Measurements from ENCODE around the gene ALLC.

ALLC gene

GRCh38 chr2:3639015-3639630 is 18.9 kb upstream of the ALLC start:
- FAIRE-seq (no peak), DNase-seq (ENCODE audit: low spot score) (no peak)

GRCh38 chr2:3639653-3640052 is 18.3 kb upstream of the ALLC start:
- FAIRE-seq, result no peak
- DNase-seq (ENCODE audit: low spot score), result no peak

- FAIRE-seq (no peak), DNase-seq (ENCODE audit: low spot score) (no peak)
Observed at GRCh38 chr2:3641181-3641580, 16.8 kb upstream of the ALLC start.

- DNase-seq (ENCODE audit: low spot score) (no peak), FAIRE-seq (no peak)
Observed at GRCh38 chr2:3641841-3642421, 16.1 kb upstream of the ALLC start.

GRCh38 chr2:3642521-3643215 is 15.3 kb upstream of the ALLC start:
- FAIRE-seq (no peak), DNase-seq (ENCODE audit: low spot score) (no peak)

GRCh38 chr2:3643371-3644245 is 14.4 kb upstream of the ALLC start:
- DNase-seq (ENCODE audit: low spot score), result no peak
- FAIRE-seq, result no peak

- DNase-seq (ENCODE audit: low spot score) (no peak), FAIRE-seq (no peak)
Observed at GRCh38 chr2:3644246-3644525, 13.8 kb upstream of the ALLC start.

GRCh38 chr2:3644891-3645605 is 13.0 kb upstream of the ALLC start:
- no peak for FAIRE-seq
- DNase-seq (ENCODE audit: low spot score), result no peak

- FAIRE-seq (no peak), DNase-seq (ENCODE audit: low spot score) (no peak)
Observed at GRCh38 chr2:3645745-3646389, 12.1 kb upstream of the ALLC start.

- DNase-seq (ENCODE audit: low spot score), result no peak
- FAIRE-seq, result no peak
Observed at GRCh38 chr2:3646446-3646845, 11.6 kb upstream of the ALLC start.

GRCh38 chr2:3647246-3647645 is 10.8 kb upstream of the ALLC start:
- FAIRE-seq, result no peak
- DNase-seq (ENCODE audit: low spot score), result no peak

GRCh38 chr2:3647831-3648651 is 10.0 kb upstream of the ALLC start:
- FAIRE-seq (no peak), DNase-seq (ENCODE audit: low spot score) (no peak)

- FAIRE-seq, result no peak
- no peak for DNase-seq (ENCODE audit: low spot score)
Observed at GRCh38 chr2:3648652-3649177, 9.3 kb upstream of the ALLC start.

GRCh38 chr2:3649581-3649980 is 8.4 kb upstream of the ALLC start:
- DNase-seq (ENCODE audit: low spot score), result no peak
- FAIRE-seq, result no peak

- DNase-seq (ENCODE audit: low spot score) (no peak), FAIRE-seq (no peak)
Observed at GRCh38 chr2:3650140-3650920, 7.7 kb upstream of the ALLC start.

GRCh38 chr2:3651691-3652648 is 6.0 kb upstream of the ALLC start:
- DNase-seq (ENCODE audit: low spot score), result no peak
- FAIRE-seq, result no peak

GRCh38 chr2:3652896-3653625 is 4.9 kb upstream of the ALLC start:
- DNase-seq (ENCODE audit: low spot score) (no peak), FAIRE-seq (no peak)
